Liver (tissue), 9 donors: ENCODE data around the gene JAZF1. TPM values are rescaled to one million over a fixed set of nuclear protein-coding genes. Genes with fewer than 3 reads are reported as not detected.

Source experiments
- DNase-seq: peaks from one replicate; pipeline ENCODE4 v3.0.0-alpha.2; 2017; ENCODE audit warnings: low spot score
- H3K27ac ChIP-seq, 2 donors: one replicate each; pipeline ENCODE4 v1.7.0; 2013; ENCODE audit warnings: inconsistent platforms in 2 of 2, low read length in 2 of 2, control low read depth in 1 of 2, low read depth in 1 of 2, mild to moderate bottlenecking in 1 of 2
- H3K27me3 ChIP-seq, 4 donors: one replicate each; pipeline versions ENCODE4 v1.6.1 to v1.7.0; 2013; ENCODE audit warnings: low read length in 3 of 4, inconsistent platforms in 1 of 4, mild to moderate bottlenecking in 1 of 4, moderate library complexity in 1 of 4; ENCODE audit not compliant: control insufficient read depth in 4 of 4, insufficient read depth in 4 of 4
- H3K36me3 ChIP-seq, 4 donors: one replicate each; pipeline versions ENCODE4 v1.6.1 to v1.7.0; 2013; ENCODE audit warnings: low read length in 3 of 4, mild to moderate bottlenecking in 3 of 4, low read depth in 1 of 4, moderate library complexity in 1 of 4; ENCODE audit not compliant: control insufficient read depth in 4 of 4, insufficient read depth in 3 of 4
- H3K4me1 ChIP-seq, 4 donors: one replicate each; pipeline versions ENCODE4 v1.6.1 to v1.7.0; 2013; ENCODE audit warnings: low read length in 3 of 4, mild to moderate bottlenecking in 3 of 4, moderate library complexity in 1 of 4; ENCODE audit not compliant: control insufficient read depth in 4 of 4, insufficient read depth in 4 of 4
- H3K4me3 ChIP-seq, 3 donors: one replicate each; pipeline versions ENCODE4 v1.6.1 to v1.7.0; 2013; ENCODE audit warnings: low read length in 3 of 3, control low read depth in 1 of 3, low read depth in 1 of 3, mild to moderate bottlenecking in 1 of 3
- H3K9ac ChIP-seq, 2 donors: one replicate each; pipeline ENCODE4 v1.7.0; 2013; ENCODE audit warnings: low read length in 2 of 2, mild to moderate bottlenecking in 2 of 2, moderate library complexity in 2 of 2, control low read depth in 1 of 2, low read depth in 1 of 2
- H3K9me3 ChIP-seq, 4 donors: one replicate each; pipeline versions ENCODE4 v1.6.1 to v1.7.0; 2013; ENCODE audit warnings: low read length in 3 of 4; ENCODE audit not compliant: control insufficient read depth in 4 of 4
- CTCF ChIP-seq: fragments of 150-350 bp; IDR thresholded peaks from 2 replicates; pipeline ENCODE4 v1.5.1; 2017; ENCODE audit warnings: improper control_type of control experiment, low read depth, low read length; ENCODE audit not compliant: missing input control
- EGR1 ChIP-seq, 2 donors: IDR thresholded peaks; 2 replicates each; pipeline ENCODE4 v1.6.1; 2016 to 2018; ENCODE audit warnings: antibody characterized with exemption in 2 of 2, low read depth in 2 of 2
- FOXA1 ChIP-seq: IDR thresholded peaks from 2 replicates; pipeline ENCODE4 v1.6.1; 2016; ENCODE audit warnings: antibody characterized with exemption
- FOXA2 ChIP-seq: IDR thresholded peaks from 2 replicates; pipeline ENCODE4 v1.6.1; 2016; ENCODE audit warnings: antibody characterized with exemption
- GABPA ChIP-seq, 2 donors: IDR thresholded peaks in 1 of 2; conservative IDR thresholded peaks in 1 of 2; 2 replicates each; pipeline ENCODE4 v1.6.1; 2016; ENCODE audit warnings: antibody characterized with exemption in 2 of 2, mild to moderate bottlenecking in 1 of 2, moderate library complexity in 1 of 2
- HNF4A ChIP-seq, 2 donors: conservative IDR thresholded peaks; 2 replicates each; pipeline ENCODE4 v1.6.1; 2016; ENCODE audit warnings: antibody characterized with exemption in 2 of 2, mild to moderate bottlenecking in 2 of 2
- NR2F2 ChIP-seq: IDR thresholded peaks from 2 replicates; pipeline ENCODE4 v1.6.1; 2016; ENCODE audit warnings: antibody characterized with exemption
- RAD21 ChIP-seq, 2 donors: IDR thresholded peaks; 2 replicates each; pipeline ENCODE4 v1.6.1; 2016; ENCODE audit warnings: antibody characterized with exemption in 2 of 2, mild to moderate bottlenecking in 2 of 2
- RXRA ChIP-seq, 2 donors: IDR thresholded peaks; 2 replicates each; pipeline ENCODE4 v1.6.1; 2017 to 2018; ENCODE audit warnings: antibody characterized with exemption in 2 of 2, mild to moderate bottlenecking in 1 of 2
- SP1 ChIP-seq: IDR thresholded peaks from 2 replicates; pipeline ENCODE4 v1.6.1; 2018; ENCODE audit warnings: antibody characterized with exemption, mild to moderate bottlenecking
- YY1 ChIP-seq: IDR thresholded peaks from 2 replicates; pipeline ENCODE4 v1.6.1; 2016; ENCODE audit warnings: antibody characterized with exemption, mild to moderate bottlenecking
- ZBTB33 ChIP-seq: IDR thresholded peaks from 2 replicates; pipeline ENCODE4 v1.6.1; 2016; ENCODE audit warnings: antibody characterized with exemption
- WGBS: extraction: QIAGEN DNeasy Blood & Tissue Kit; methylation state at CpG from one replicate; pipeline ENCODE4 v1.1.7; 2013; 5-methylcytosine and 5-hydroxymethylcytosine counted together
- polyA plus RNA-seq, 2 donors: library from polyadenylated mRNA; stranded (reverse) in 1 of 2; unstranded in 1 of 2; fragments of 200-250 nt in 1 of 2; fragments of >200 nt in 1 of 2; fragmentation: Nextera tagmentation in 1 of 2; extraction: Ambion mirVana in 1 of 2; gene quantifications; one replicate each; pipeline versions ENCODE4 v1.2.1 to v1.2.3, GENCODE V29; 2013 to 2015
- total RNA-seq, 2 donors: library from RNA; depleted of rRNA; stranded (reverse); fragments of >200 nt; gene quantifications; one replicate each; pipeline ENCODE4 v1.2.3, GENCODE V29; 2014
- TF ChIP-seq, protein P1 (sequence below): IDR thresholded peaks from 2 replicates; pipeline ENCODE4 v1.6.1; 2016; ENCODE audit warnings: antibody characterized with exemption
- TF ChIP-seq, protein P2 (sequence below): IDR thresholded peaks from 2 replicates; pipeline ENCODE4 v1.6.1; 2016; ENCODE audit warnings: antibody characterized with exemption, mild to moderate bottlenecking
- donor health status: healthy.
- donor health status: healthy.
- donor health status: healthy.
- donor health status: healthy.
- donor health status: healthy.

Gene JAZF1
- total and polyA plus RNA-seq, 4 donors: 2.7 to 17.8 (median 4.0) TPM

DNA sequence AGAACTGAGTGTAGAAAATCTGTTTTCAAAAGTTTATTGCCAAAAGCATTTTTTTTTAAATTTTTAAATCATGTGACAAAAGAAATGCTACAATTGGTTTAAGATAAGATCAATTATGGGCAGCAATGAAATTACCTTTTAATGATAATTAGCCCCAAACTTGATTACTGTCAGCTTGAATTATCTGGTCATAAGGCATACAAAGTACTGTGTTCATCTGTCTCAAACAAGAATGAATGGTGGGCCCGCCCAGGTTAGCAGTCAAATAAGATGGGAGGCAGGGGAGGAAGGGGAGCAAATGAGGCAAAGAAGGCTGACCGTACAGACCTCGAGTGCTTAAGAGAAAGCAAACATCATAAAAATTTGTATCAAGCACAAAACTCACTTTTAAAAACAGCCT, 68.1 kb downstream of the JAZF1 start:
- WGBS: 78% methylated on average over 3 of the region's 3 CpGs
- H3K36me3 ChIP-seq: no peaks in the 10 kb centered on the region
- no peaks in the 10 kb centered on the region for H3K27me3 ChIP-seq
- peaks cover 0 to 2% (median 0%) of the 10 kb centered on the region in 4 donors for H3K4me1 ChIP-seq
- H3K4me3 ChIP-seq: no peak overlapping the region
- TF ChIP-seq, protein P1, sequence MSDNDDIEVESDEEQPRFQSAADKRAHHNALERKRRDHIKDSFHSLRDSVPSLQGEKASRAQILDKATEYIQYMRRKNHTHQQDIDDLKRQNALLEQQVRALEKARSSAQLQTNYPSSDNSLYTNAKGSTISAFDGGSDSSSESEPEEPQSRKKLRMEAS: no peak
- TF ChIP-seq FOXA1: no peak
- TF ChIP-seq FOXA2: no peak
- TF ChIP-seq RAD21 (IDR thresholded peaks at IDR 0.05): no peak
- no peak for TF ChIP-seq GABPA (IDR thresholded peaks at IDR 0.05 in 1 of 2, conservative IDR thresholded peaks at IDR 0.05 in 1 of 2)
- TF ChIP-seq, protein P2, sequence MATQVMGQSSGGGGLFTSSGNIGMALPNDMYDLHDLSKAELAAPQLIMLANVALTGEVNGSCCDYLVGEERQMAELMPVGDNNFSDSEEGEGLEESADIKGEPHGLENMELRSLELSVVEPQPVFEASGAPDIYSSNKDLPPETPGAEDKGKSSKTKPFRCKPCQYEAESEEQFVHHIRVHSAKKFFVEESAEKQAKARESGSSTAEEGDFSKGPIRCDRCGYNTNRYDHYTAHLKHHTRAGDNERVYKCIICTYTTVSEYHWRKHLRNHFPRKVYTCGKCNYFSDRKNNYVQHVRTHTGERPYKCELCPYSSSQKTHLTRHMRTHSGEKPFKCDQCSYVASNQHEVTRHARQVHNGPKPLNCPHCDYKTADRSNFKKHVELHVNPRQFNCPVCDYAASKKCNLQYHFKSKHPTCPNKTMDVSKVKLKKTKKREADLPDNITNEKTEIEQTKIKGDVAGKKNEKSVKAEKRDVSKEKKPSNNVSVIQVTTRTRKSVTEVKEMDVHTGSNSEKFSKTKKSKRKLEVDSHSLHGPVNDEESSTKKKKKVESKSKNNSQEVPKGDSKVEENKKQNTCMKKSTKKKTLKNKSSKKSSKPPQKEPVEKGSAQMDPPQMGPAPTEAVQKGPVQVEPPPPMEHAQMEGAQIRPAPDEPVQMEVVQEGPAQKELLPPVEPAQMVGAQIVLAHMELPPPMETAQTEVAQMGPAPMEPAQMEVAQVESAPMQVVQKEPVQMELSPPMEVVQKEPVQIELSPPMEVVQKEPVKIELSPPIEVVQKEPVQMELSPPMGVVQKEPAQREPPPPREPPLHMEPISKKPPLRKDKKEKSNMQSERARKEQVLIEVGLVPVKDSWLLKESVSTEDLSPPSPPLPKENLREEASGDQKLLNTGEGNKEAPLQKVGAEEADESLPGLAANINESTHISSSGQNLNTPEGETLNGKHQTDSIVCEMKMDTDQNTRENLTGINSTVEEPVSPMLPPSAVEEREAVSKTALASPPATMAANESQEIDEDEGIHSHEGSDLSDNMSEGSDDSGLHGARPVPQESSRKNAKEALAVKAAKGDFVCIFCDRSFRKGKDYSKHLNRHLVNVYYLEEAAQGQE: no peak
- no peak for TF ChIP-seq EGR1 (IDR thresholded peaks at IDR 0.05; ENCODE audit: low read depth in 2 of 2)
- no peak for TF ChIP-seq SP1
- no peak for TF ChIP-seq RXRA (IDR thresholded peaks at IDR 0.05)
- H3K9me3 ChIP-seq: no peaks in the 10 kb centered on the region
- H3K9ac ChIP-seq: no peak overlapping the region
- no peak overlapping the region for H3K27ac ChIP-seq
- no peak for DNase-seq

DNA sequence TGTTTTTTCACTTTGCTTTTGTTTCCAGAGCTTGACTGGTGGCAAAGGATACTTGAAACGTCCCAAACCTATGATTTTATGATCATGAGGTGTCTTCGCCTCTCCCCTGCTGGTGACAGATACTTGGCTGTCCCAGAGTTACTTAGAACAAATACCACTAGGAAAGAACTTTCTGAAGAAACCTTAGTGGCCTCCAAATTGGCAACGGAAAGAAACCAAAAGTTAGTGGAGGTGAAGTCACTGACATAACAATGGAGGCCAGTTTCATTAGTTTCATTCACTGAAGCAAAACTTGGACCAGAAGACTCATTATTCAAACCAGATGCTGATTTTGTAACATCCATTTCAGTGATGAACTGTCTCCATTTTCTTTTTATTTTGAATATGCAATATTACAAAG, 68.6 kb downstream of the JAZF1 start:
- Histone ChIP-seq H3K27ac (no peak overlapping the region), H3K4me1 (peaks cover 0 to 2% (median 0%) of the 10 kb centered on the region in 4 donors), H3K4me3 (no peak overlapping the region), H3K9me3 (no peaks in the 10 kb centered on the region), H3K27me3 (no peaks in the 10 kb centered on the region), H3K36me3 (no peaks in the 10 kb centered on the region), H3K9ac (no peak overlapping the region)
- TF ChIP-seq NR2F2 (no peak), RXRA (IDR thresholded peaks at IDR 0.05) (no peak), GABPA (IDR thresholded peaks at IDR 0.05 in 1 of 2, conservative IDR thresholded peaks at IDR 0.05 in 1 of 2) (no peak), RAD21 (IDR thresholded peaks at IDR 0.05) (no peak), ZBTB33 (no peak), HNF4A (conservative IDR thresholded peaks at IDR 0.05) (no peak), SP1 (no peak), YY1 (no peak), FOXA1 (no peak), CTCF (no peak)
- TF ChIP-seq, protein P1: no peak
- TF ChIP-seq, protein P2: no peak
- no peak for DNase-seq
- 97% methylated on average over 3 of the region's 3 CpGs for WGBS
